Activated CD4-positive, alpha-beta T cell treated with anti-CD3 and anti-CD28 coated beads for 36 hours (primary cell): ENCODE results near the gene CSF1R. TPM values are rescaled to one million over a fixed set of nuclear protein-coding genes. Genes with fewer than 3 reads are reported as not detected.
A peak's percentile ranks its signal among the peaks of the same experiment; 100 is the strongest.

ENCODE experiments used
- ATAC-seq: fragments of 200-7000 bp; cut with Tn5 transposase; one replicate; pipeline ENCODE4 v1.10.0; 2021; ENCODE audit warnings: mild to moderate bottlenecking, moderate library complexity
- CTCF ChIA-PET: fragments of 350-600 bp; sonication (Branson Sonifier 250); formaldehyde crosslinking; loops from one replicate; lab custom pipeline; 2021; ENCODE audit warnings: antibody characterized with exemption; lab: Charles Lee
- POLR2A ChIA-PET: fragments of 350-600 bp; sonication (Branson Sonifier 250); formaldehyde crosslinking; loops from one replicate; lab custom pipeline; 2021; ENCODE audit warnings: antibody characterized with exemption, inconsistent platforms; lab: Charles Lee
- DNase-seq: peaks from one replicate; pipeline ENCODE4 v3.0.0-alpha.2; 2020
- H3K27ac Mint-ChIP-seq: one replicate; pipeline ENCODE4 v1.8.0; 2021; ENCODE audit warnings: mixed read lengths
- H3K27me3 Mint-ChIP-seq: one replicate; pipeline ENCODE4 v1.8.0; 2021; ENCODE audit warnings: mixed read lengths
- H3K36me3 Mint-ChIP-seq: one replicate; pipeline ENCODE4 v1.8.0; 2021; ENCODE audit warnings: low read depth, mixed read lengths
- H3K4me1 Mint-ChIP-seq: one replicate; pipeline ENCODE4 v1.8.0; 2021; ENCODE audit warnings: mixed read lengths
- H3K4me3 Mint-ChIP-seq: one replicate; pipeline ENCODE4 v1.8.0; 2021; ENCODE audit warnings: mild to moderate bottlenecking, moderate library complexity, mixed read lengths
- H3K9me3 Mint-ChIP-seq: one replicate; pipeline ENCODE4 v1.8.0; 2021; ENCODE audit warnings: low read depth, mixed read lengths
- intact Hi-C, 2 experiments: fragments of 100-400 bp; cut with DNase I in 1 of 2; cut with micrococcal nuclease in 1 of 2; formaldehyde crosslinking; loops; one replicate each; pipeline versions ENCODE4 v1.14.2 to v1.15.1; 2022 to 2024; cut with DNase I, micrococcal nuclease
- total RNA-seq, 2 experiments: library from RNA; stranded (reverse); gene quantifications; one replicate each; pipeline ENCODE4 v1.2.3, GENCODE V29; 2021

Gene CSF1R
- total RNA-seq, 2 experiments from 2014 or later = 0.41 to 0.76 TPM

GRCh38 chr5:150111122-150111521 is 24.8 kb upstream of the CSF1R start:
- ChIA-PET CTCF (interaction anchor here (0.5 to 1.5 kb wide), 3 partner anchors 61 to 317 kb away, joined by 3 to 4 read pairs (median 3); partner anchors contain the start of gene CAMK2A), POLR2A (no interaction called here)
- H3K27me3 Mint-ChIP-seq = no peaks in the 10 kb centered on the region
- no peaks in the 10 kb centered on the region for H3K9me3 Mint-ChIP-seq
- no peaks in the 10 kb centered on the region for H3K4me1 Mint-ChIP-seq
- no peak for ATAC-seq
- no peak for DNase-seq
- intact Hi-C loops = no loop called here
- H3K27ac Mint-ChIP-seq = no peak overlapping the region
- H3K36me3 Mint-ChIP-seq = no peaks in the 10 kb centered on the region
- no peak overlapping the region for H3K4me3 Mint-ChIP-seq

DNA sequence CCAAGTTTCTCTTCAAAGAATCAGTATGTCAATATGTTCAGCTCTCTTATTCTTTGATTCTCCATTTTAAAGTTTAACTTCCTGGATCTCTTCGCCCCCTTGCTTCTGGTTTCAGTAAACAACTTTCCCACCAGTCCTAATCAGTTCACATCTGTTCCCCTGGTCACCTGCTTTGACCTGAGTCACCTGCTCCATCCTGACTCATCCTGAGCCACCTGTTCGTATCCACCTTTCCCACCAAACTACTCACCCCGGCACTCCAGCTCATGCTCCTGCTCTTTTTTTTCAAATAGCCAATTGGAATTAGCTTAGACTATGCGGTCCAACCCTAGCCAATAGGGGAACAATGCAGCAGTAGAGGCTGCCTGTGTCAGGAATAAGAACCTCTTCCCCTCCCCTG is 23.6 kb upstream of the CSF1R start:
- Mint-ChIP-seq H3K27me3 (no peaks in the 10 kb centered on the region), H3K9me3 (no peaks in the 10 kb centered on the region), H3K4me3 (no peak overlapping the region), H3K36me3 (no peaks in the 10 kb centered on the region), H3K4me1 (no peaks in the 10 kb centered on the region), H3K27ac (no peak overlapping the region)
- ChIA-PET CTCF (interaction anchor here (0.6 to 0.9 kb wide), 2 partner anchors 9 to 340 kb away, joined by 3 to 4 read pairs; no protein-coding TSS in a partner anchor), POLR2A (no interaction called here)
- intact Hi-C loops = no loop called here
- ATAC-seq = no peak
- DNase-seq = no peak

- Mint-ChIP-seq H3K4me3 (no peak overlapping the region), H3K27ac (no peak overlapping the region), H3K4me1 (no peaks in the 10 kb centered on the region), H3K9me3 (no peaks in the 10 kb centered on the region), H3K36me3 (no peaks in the 10 kb centered on the region), H3K27me3 (no peaks in the 10 kb centered on the region)
- DNase-seq = no peak
- intact Hi-C loops = no loop called here
- POLR2A ChIA-PET = interaction anchor here (0.6 kb wide), 1 partner anchor 79 kb away, joined by 3 read pairs; no protein-coding TSS in a partner anchor
- CTCF ChIA-PET = interaction anchor here (0.6 kb wide), 1 partner anchor 341 kb away, joined by 4 read pairs; no protein-coding TSS in a partner anchor
- ATAC-seq = no peak
These were observed 22.6 kb upstream of the CSF1R start for GRCh38 chr5:150108711-150109514.

DNA sequence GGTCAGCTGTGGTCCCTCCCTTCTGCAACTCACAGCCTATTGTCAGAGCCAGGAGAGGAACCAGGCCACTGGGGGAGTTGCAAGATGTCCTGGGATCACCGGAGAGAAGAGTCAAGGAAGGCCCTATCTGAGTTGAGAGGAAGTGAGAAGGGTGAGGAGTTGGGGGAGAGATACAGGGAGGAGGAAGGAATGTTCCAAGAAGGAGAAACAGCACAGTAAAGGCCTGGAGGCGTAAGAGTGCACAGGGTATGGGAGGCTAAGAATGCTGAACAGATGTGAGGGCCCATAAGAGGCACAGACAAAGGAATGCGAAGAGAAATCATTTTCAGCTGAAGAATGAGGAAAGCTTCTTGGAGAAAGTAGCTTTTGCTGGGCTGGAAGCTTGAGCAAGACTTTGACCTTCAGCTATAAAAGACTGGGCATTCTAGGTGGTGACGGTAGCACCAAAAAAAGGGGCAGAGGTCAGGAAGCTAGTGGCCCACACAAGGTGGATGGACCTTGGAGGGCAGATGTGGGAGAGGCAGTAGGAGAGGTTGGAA is 21.6 kb upstream of the CSF1R start:
- DNase-seq (no peak), ATAC-seq (no peak)
- Mint-ChIP-seq H3K27ac (no peak overlapping the region), H3K4me1 (no peaks in the 10 kb centered on the region), H3K36me3 (no peaks in the 10 kb centered on the region), H3K9me3 (no peaks in the 10 kb centered on the region), H3K4me3 (no peak overlapping the region), H3K27me3 (no peaks in the 10 kb centered on the region)
- POLR2A ChIA-PET = no interaction called here
- intact Hi-C loops = no loop called here
- CTCF ChIA-PET = interaction anchor here (0.6 kb wide), 1 partner anchor 360 kb away, joined by 3 read pairs; no protein-coding TSS in a partner anchor

- no peaks in the 10 kb centered on the region for H3K4me1 Mint-ChIP-seq
- no peak overlapping the region for H3K27ac Mint-ChIP-seq
- no peak overlapping the region for H3K4me3 Mint-ChIP-seq
- ChIA-PET POLR2A (interaction anchor here (0.6 to 0.7 kb wide), 2 partner anchors 10 to 265 kb away, joined by 3 to 6 read pairs; no protein-coding TSS in a partner anchor), CTCF (no interaction called here)
- H3K9me3 Mint-ChIP-seq = no peaks in the 10 kb centered on the region
- no peaks in the 10 kb centered on the region for H3K36me3 Mint-ChIP-seq
- intact Hi-C loops = no loop called here
- DNase-seq (no peak), ATAC-seq (peak; percentile 23)
- H3K27me3 Mint-ChIP-seq = no peaks in the 10 kb centered on the region
These were observed 20.5 kb upstream of the CSF1R start for GRCh38 chr5:150106674-150107426.

- intact Hi-C loops = no loop called here
- ATAC-seq (no peak), DNase-seq (no peak)
- ChIA-PET CTCF (interaction anchor here (0.7 kb wide), 1 partner anchor 764 kb away, joined by 3 read pairs; no protein-coding TSS in a partner anchor), POLR2A (interaction anchor here (0.7 kb wide), 1 partner anchor 265 kb away, joined by 3 read pairs; no protein-coding TSS in a partner anchor)
- Mint-ChIP-seq H3K27me3 (no peaks in the 10 kb centered on the region), H3K9me3 (no peaks in the 10 kb centered on the region), H3K4me1 (no peaks in the 10 kb centered on the region), H3K36me3 (no peaks in the 10 kb centered on the region), H3K27ac (no peak overlapping the region), H3K4me3 (no peak overlapping the region)
These were observed 19.7 kb upstream of the CSF1R start for GRCh38 chr5:150105928-150106615.

- Mint-ChIP-seq H3K9me3 (no peaks in the 10 kb centered on the region), H3K4me3 (no peak overlapping the region), H3K36me3 (no peaks in the 10 kb centered on the region), H3K27me3 (no peaks in the 10 kb centered on the region), H3K4me1 (no peaks in the 10 kb centered on the region), H3K27ac (no peak overlapping the region)
- no peak for ATAC-seq
- POLR2A ChIA-PET = no interaction called here
- no peak for DNase-seq
- CTCF ChIA-PET = no interaction called here
- intact Hi-C loops = no loop called here
These were observed 18.2 kb upstream of the CSF1R start for GRCh38 chr5:150104550-150104870.

DNA sequence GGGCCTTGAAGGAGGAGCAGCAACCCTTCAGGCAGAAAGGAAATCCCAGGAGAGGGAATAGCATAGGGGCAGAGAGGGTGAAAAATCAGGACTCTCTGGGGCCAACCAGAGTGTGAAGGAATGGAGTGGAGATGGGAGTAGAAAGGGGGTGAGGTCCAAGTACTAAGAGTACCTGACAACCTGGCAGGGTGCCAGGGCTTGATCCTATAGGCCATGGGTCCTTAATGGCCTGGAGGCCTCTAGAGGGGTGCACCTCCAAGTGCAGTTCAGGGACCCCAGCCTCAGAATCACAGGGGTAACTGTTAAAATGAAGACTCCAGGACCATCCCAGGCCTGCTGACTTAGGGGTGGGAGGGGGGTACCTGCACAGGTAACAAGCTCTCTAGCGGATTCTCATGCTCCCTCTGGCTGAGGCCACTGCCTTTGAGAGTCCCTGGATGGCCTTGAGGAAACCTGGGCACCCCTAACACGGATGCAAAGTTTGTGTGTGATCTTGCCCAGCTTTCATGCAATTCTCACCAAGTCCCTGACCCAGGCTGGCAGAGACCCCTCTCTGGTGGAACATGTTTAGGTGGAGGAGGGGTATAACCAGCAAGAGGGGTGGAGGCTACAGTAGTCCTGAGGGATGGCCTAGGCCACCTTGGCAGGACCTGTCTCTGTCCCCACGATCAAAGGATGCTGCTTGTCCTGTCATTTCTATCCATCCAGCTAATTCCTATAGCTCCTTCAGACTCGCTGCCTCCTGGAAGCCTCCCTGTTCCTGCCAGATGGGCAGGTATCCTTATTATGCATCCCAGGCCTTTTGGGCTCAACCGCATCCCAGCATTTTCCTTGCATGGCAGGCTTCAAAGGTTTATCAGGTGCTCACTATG is 17.6 kb upstream of the CSF1R start:
- CTCF ChIA-PET = no interaction called here

DNA sequence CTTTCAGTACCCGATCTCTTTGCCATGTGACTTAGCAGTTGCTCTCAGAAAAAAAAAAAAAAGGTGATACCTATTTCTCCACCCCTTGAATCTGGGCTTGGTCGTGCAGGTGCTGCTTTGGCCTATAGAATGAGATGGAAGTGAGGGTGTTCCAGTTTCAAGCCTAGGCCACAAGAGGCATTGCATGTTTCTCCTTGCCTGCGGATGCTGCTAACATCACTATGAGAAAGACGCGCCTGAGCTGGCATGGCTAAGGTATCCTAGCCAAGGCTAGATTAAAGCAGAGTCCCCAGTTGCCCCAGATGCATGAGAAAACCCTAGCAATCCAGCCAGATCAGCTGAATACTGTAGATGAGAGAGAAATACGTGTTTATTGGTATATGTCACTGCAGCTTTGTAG is 14.7 kb upstream of the CSF1R start:
- ChIA-PET CTCF (no interaction called here), POLR2A (no interaction called here)
- no peaks in the 10 kb centered on the region for H3K36me3 Mint-ChIP-seq
- H3K27me3 Mint-ChIP-seq = no peaks in the 10 kb centered on the region
- peaks cover 2% of the 10 kb centered on the region for H3K4me1 Mint-ChIP-seq
- no peaks in the 10 kb centered on the region for H3K9me3 Mint-ChIP-seq
- no peak for ATAC-seq
- no peak for DNase-seq
- no peak overlapping the region for H3K27ac Mint-ChIP-seq
- no peak overlapping the region for H3K4me3 Mint-ChIP-seq
- intact Hi-C loops = no loop called here

More for the DNA sequence above, 17.6 kb upstream of the CSF1R start:
- Mint-ChIP-seq H3K27ac (no peak overlapping the region), H3K9me3 (no peaks in the 10 kb centered on the region), H3K4me1 (no peaks in the 10 kb centered on the region), H3K36me3 (no peaks in the 10 kb centered on the region), H3K27me3 (no peaks in the 10 kb centered on the region), H3K4me3 (no peak overlapping the region)
- POLR2A ChIA-PET = no interaction called here
- intact Hi-C loops = no loop called here
- ATAC-seq (no peak), DNase-seq (no peak)

GRCh38 chr5:150097152-150097551 is 10.8 kb upstream of the CSF1R start:
- no peak overlapping the region for H3K27ac Mint-ChIP-seq
- no peaks in the 10 kb centered on the region for H3K36me3 Mint-ChIP-seq
- DNase-seq = no peak
- no peaks in the 10 kb centered on the region for H3K9me3 Mint-ChIP-seq
- ChIA-PET POLR2A (interaction anchor here (0.6 kb wide), 1 partner anchor 10 kb away, joined by 6 read pairs; no protein-coding TSS in a partner anchor), CTCF (interaction anchor here (0.6 kb wide), 1 partner anchor 199 kb away, joined by 4 read pairs; no protein-coding TSS in a partner anchor)
- peaks cover 7% of the 10 kb centered on the region for H3K27me3 Mint-ChIP-seq
- no peak for ATAC-seq
- H3K4me3 Mint-ChIP-seq = no peak overlapping the region
- peaks cover 9% of the 10 kb centered on the region for H3K4me1 Mint-ChIP-seq
- intact Hi-C loops = no loop called here
